Spleen (tissue), 7 donors: Measurements from ENCODE around the gene INPP4B.

ENCODE experiments used
- POLR2A ChIP-seq, 3 donors: fragments of 450-650 bp; IDR thresholded peaks; one replicate each; pipeline ENCODE4 v1.5.1; 2017; ENCODE audit warnings: antibody characterized with exemption in 3 of 3, mild to moderate bottlenecking in 1 of 3
- TF ChIP-seq, protein P1 (sequence below), 11 experiments: fragments of 200-600 bp in 7 of 11; fragments of 450-650 bp in 4 of 11; sonication (generic) in 4 of 11; IDR thresholded peaks in 8 of 11; conservative IDR thresholded peaks in 3 of 11; 1 replicate in 7 of 11; 2 replicates in 4 of 11; pipeline versions ENCODE4 v1.4.0 to v1.8.0; 2016 to 2021; ENCODE audit warnings: antibody characterized with exemption in 11 of 11, inconsistent platforms in 4 of 11, mild to moderate bottlenecking in 1 of 11
- donor health status: DM: no; HTN: no; CAD: no; lungs with moderate emphysema.
- donor health status: DM: no; HTN: no; CAD: no.
- donor health status: DM: no; HTN: no; CAD: no.

GRCh38 chr4:142218726-142219125, 627.4 kb downstream of the INPP4B start:
- TF ChIP-seq, protein P1, sequence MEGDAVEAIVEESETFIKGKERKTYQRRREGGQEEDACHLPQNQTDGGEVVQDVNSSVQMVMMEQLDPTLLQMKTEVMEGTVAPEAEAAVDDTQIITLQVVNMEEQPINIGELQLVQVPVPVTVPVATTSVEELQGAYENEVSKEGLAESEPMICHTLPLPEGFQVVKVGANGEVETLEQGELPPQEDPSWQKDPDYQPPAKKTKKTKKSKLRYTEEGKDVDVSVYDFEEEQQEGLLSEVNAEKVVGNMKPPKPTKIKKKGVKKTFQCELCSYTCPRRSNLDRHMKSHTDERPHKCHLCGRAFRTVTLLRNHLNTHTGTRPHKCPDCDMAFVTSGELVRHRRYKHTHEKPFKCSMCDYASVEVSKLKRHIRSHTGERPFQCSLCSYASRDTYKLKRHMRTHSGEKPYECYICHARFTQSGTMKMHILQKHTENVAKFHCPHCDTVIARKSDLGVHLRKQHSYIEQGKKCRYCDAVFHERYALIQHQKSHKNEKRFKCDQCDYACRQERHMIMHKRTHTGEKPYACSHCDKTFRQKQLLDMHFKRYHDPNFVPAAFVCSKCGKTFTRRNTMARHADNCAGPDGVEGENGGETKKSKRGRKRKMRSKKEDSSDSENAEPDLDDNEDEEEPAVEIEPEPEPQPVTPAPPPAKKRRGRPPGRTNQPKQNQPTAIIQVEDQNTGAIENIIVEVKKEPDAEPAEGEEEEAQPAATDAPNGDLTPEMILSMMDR (IDR thresholded peaks at IDR 0.05 in 8 of 11, conservative IDR thresholded peaks at IDR 0.05 in 3 of 11): no peak
- TF ChIP-seq POLR2A (IDR thresholded peaks at IDR 0.05): no peak
